ENCODE data around the gene CHD1.

CHD1 gene

DNA sequence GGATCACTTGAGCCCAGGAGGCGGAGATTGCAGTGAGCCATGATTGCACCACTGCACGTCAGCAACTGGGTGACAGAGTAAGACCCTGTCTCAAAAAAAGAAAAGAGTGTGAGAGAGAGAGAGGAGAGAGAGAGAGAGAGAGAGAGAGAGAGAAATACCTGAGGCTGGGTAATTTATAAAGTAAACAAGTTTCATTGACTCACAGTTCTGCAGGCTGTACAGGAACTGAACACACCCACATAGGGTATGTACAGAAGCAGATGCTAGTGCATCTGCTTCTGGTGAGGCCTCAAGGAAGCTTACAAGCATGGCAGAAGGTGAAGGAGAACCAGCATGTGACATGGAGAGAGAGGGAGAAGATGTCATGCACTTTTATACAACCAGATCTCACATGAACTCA is 46.4 kb upstream of the CHD1 start:
- no peaks in the 10 kb centered on the region for H3K27me3 ChIP-seq (ENCODE audit: control insufficient read depth in 3 of 3, insufficient read depth in 3 of 3, low read depth in 1 of 3, low read length in 3 of 3)
- H3K4me3 ChIP-seq (ENCODE audit: low read length in 2 of 2): no peak overlapping the region
- no peaks in the 10 kb centered on the region for H3K9me3 ChIP-seq (replicated peaks in 1 of 2; ENCODE audit: control insufficient read depth in 2 of 2, insufficient read depth in 1 of 2, low read depth in 1 of 2, low read length in 2 of 2)
- H3K9ac ChIP-seq (ENCODE audit: low read depth, low read length, poor library complexity): no peak overlapping the region
- no peak for DNase-seq (ENCODE audit: low spot score)
- H3K79me1 ChIP-seq (ENCODE audit: low read depth, low read length): no peaks in the 10 kb centered on the region
- H2BK15ac ChIP-seq (ENCODE audit: low read length): no peak overlapping the region
- H4K8ac ChIP-seq (ENCODE audit: low read depth, low read length): no peak overlapping the region
- H2BK120ac ChIP-seq (ENCODE audit: low read depth, low read length): no peak overlapping the region
- H3K36me3 ChIP-seq (replicated peaks in 1 of 2; ENCODE audit: control insufficient read depth in 2 of 2, insufficient read depth in 2 of 2, low read length in 2 of 2): no peaks in the 10 kb centered on the region
- no peak overlapping the region for H3K4me2 ChIP-seq (ENCODE audit: insufficient read depth, low read length, poor library complexity, severe bottlenecking)
- no peak overlapping the region for H2BK5ac ChIP-seq (ENCODE audit: low read length)
- H3K27ac ChIP-seq (replicated peaks; ENCODE audit: low read length): no peak overlapping the region
- no peak overlapping the region for H3K23ac ChIP-seq (ENCODE audit: low read depth, low read length, poor library complexity)
- no peak overlapping the region for H2AFZ ChIP-seq (ENCODE audit: low read length)
- WGBS, 2 donors (ENCODE audit: extremely low coverage in 2 of 2, insufficient read length in 2 of 2, insufficient replicate concordance in 1 of 2): no CpG with 5 or more reads among the region's 2 CpGs
- H2BK12ac ChIP-seq (ENCODE audit: low read length): no peak overlapping the region
- H3K18ac ChIP-seq (ENCODE audit: low read length): no peak overlapping the region
- H4K91ac ChIP-seq (ENCODE audit: low read depth, low read length, poor library complexity): no peak overlapping the region
- H3K4me1 ChIP-seq (ENCODE audit: control insufficient read depth in 2 of 2, insufficient read depth in 1 of 2, low read depth in 1 of 2, low read length in 2 of 2): no peaks in the 10 kb centered on the region
- H3K14ac ChIP-seq (ENCODE audit: low read length): no peak overlapping the region
- no peak overlapping the region for H2AK5ac ChIP-seq (ENCODE audit: low read depth, low read length)
- H3K4ac ChIP-seq (ENCODE audit: low read length): no peak overlapping the region

DNA sequence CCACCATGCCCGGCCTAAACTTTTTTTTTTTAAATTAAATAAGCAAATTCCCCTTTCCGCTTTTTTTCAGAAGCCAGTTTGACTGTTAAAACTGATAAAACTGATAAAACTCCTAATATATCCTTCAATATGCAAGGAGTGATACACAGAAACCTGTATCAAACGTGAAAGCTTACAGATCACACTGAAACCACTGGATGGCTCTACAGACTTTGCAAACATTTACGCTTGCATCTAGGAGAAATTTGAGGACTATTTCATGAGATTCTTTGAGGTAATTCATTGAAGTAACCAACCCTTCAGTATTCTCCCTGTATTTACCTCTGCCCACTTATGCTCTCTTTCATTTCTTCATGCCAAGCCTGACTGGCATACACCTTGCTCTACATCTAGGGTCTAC is 40.6 kb upstream of the CHD1 start:
- Histone ChIP-seq H4K91ac (ENCODE audit: low read depth, low read length, poor library complexity) (no peak overlapping the region), H3K4ac (ENCODE audit: low read length) (no peak overlapping the region), H2AK5ac (ENCODE audit: low read depth, low read length) (no peak overlapping the region), H3K79me1 (ENCODE audit: low read depth, low read length) (no peaks in the 10 kb centered on the region), H3K18ac (ENCODE audit: low read length) (no peak overlapping the region), H3K9ac (ENCODE audit: low read depth, low read length, poor library complexity) (no peak overlapping the region), H3K4me1 (ENCODE audit: control insufficient read depth in 2 of 2, insufficient read depth in 1 of 2, low read depth in 1 of 2, low read length in 2 of 2) (no peaks in the 10 kb centered on the region), H3K4me2 (ENCODE audit: insufficient read depth, low read length, poor library complexity, severe bottlenecking) (no peak overlapping the region), H2BK12ac (ENCODE audit: low read length) (no peak overlapping the region), H3K36me3 (replicated peaks in 1 of 2; ENCODE audit: control insufficient read depth in 2 of 2, insufficient read depth in 2 of 2, low read length in 2 of 2) (no peaks in the 10 kb centered on the region), H3K27ac (replicated peaks; ENCODE audit: low read length) (no peak overlapping the region), H2BK15ac (ENCODE audit: low read length) (no peak overlapping the region), H2AFZ (ENCODE audit: low read length) (no peak overlapping the region), H3K4me3 (ENCODE audit: low read length in 2 of 2) (no peak overlapping the region), H2BK120ac (ENCODE audit: low read depth, low read length) (no peak overlapping the region), H2BK5ac (ENCODE audit: low read length) (no peak overlapping the region), H3K9me3 (replicated peaks in 1 of 2; ENCODE audit: control insufficient read depth in 2 of 2, insufficient read depth in 1 of 2, low read depth in 1 of 2, low read length in 2 of 2) (peaks cover 0 to 17% of the 10 kb centered on the region in 2 donors), H4K8ac (ENCODE audit: low read depth, low read length) (no peak overlapping the region), H3K14ac (ENCODE audit: low read length) (no peak overlapping the region), H3K27me3 (ENCODE audit: control insufficient read depth in 3 of 3, insufficient read depth in 3 of 3, low read depth in 1 of 3, low read length in 3 of 3) (no peaks in the 10 kb centered on the region), H3K23ac (ENCODE audit: low read depth, low read length, poor library complexity) (no peak overlapping the region)
- WGBS, 2 donors (ENCODE audit: extremely low coverage in 2 of 2, insufficient read length in 2 of 2, insufficient replicate concordance in 1 of 2): no CpG with 5 or more reads among the region's 4 CpGs
- DNase-seq (ENCODE audit: low spot score): no peak

DNA sequence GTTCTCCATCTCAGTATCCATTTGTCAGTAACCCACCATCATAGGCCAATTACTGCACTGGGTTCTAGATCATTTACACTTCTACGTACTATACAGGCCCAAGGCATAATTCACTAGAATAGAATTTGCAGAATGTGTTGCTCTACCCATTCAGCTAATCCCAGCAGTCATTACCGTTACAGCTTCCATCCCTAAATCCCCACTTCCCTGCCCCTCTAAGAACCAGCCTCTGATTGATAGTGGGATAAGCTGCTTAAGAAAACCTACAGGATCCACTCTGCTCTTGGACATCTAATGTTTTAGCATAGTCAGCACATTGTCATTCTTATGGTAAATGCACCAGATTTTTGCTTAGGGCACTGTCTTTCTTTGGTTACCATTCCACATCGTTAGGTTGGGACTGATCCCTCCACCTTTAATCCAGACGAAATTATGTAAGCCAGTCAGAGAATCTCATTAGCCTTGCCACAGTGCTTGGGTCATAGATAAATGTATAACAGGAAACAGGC is 39.3 kb upstream of the CHD1 start:
- no peak overlapping the region for H3K4me3 ChIP-seq (ENCODE audit: low read length in 2 of 2)
- H3K79me1 ChIP-seq (ENCODE audit: low read depth, low read length): no peaks in the 10 kb centered on the region
- no peak overlapping the region for H4K8ac ChIP-seq (ENCODE audit: low read depth, low read length)
- no peak overlapping the region for H2BK15ac ChIP-seq (ENCODE audit: low read length)
- no peak overlapping the region for H3K18ac ChIP-seq (ENCODE audit: low read length)
- no peak overlapping the region for H3K4me2 ChIP-seq (ENCODE audit: insufficient read depth, low read length, poor library complexity, severe bottlenecking)
- peaks cover 0 to 17% of the 10 kb centered on the region in 2 donors for H3K9me3 ChIP-seq (replicated peaks in 1 of 2; ENCODE audit: control insufficient read depth in 2 of 2, insufficient read depth in 1 of 2, low read depth in 1 of 2, low read length in 2 of 2)
- no peak overlapping the region for H2BK120ac ChIP-seq (ENCODE audit: low read depth, low read length)
- H2BK12ac ChIP-seq (ENCODE audit: low read length): no peak overlapping the region
- no peak for DNase-seq (ENCODE audit: low spot score)
- H3K4ac ChIP-seq (ENCODE audit: low read length): no peak overlapping the region
- no peak overlapping the region for H3K14ac ChIP-seq (ENCODE audit: low read length)
- no peaks in the 10 kb centered on the region for H3K27me3 ChIP-seq (ENCODE audit: control insufficient read depth in 3 of 3, insufficient read depth in 3 of 3, low read depth in 1 of 3, low read length in 3 of 3)
- WGBS, 2 donors (ENCODE audit: extremely low coverage in 2 of 2, insufficient read length in 2 of 2, insufficient replicate concordance in 1 of 2): no CpG with 5 or more reads among the region's 4 CpGs
- H2AFZ ChIP-seq (ENCODE audit: low read length): no peak overlapping the region
- no peak overlapping the region for H2AK5ac ChIP-seq (ENCODE audit: low read depth, low read length)
- H3K36me3 ChIP-seq (replicated peaks in 1 of 2; ENCODE audit: control insufficient read depth in 2 of 2, insufficient read depth in 2 of 2, low read length in 2 of 2): no peaks in the 10 kb centered on the region
- H4K91ac ChIP-seq (ENCODE audit: low read depth, low read length, poor library complexity): no peak overlapping the region
- no peak overlapping the region for H3K9ac ChIP-seq (ENCODE audit: low read depth, low read length, poor library complexity)
- H3K4me1 ChIP-seq (ENCODE audit: control insufficient read depth in 2 of 2, insufficient read depth in 1 of 2, low read depth in 1 of 2, low read length in 2 of 2): peaks cover 0 to 4% of the 10 kb centered on the region in 2 donors
- H3K23ac ChIP-seq (ENCODE audit: low read depth, low read length, poor library complexity): no peak overlapping the region
- no peak overlapping the region for H2BK5ac ChIP-seq (ENCODE audit: low read length)
- H3K27ac ChIP-seq (replicated peaks; ENCODE audit: low read length): no peak overlapping the region

DNA sequence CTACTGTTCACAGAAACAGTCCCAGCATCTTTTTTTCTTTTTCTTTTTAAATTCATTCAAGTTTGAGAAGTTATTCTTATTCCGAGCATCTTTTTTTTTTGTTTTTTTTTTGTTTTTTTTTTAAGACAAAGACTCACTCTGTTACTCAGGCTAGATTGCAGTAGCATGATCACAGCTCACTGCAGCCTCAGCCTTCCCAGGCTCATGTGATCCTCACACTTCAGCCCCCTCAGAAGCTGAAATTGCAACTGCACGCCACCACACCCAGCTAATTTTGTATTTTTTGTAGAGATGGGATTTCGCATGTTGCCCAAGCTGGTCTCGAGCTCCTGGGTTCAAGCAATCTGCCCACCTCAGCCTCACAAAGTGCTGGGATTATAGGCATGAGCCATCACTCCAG is 36.4 kb upstream of the CHD1 start:
- H3K27ac ChIP-seq (replicated peaks; ENCODE audit: low read length): no peak overlapping the region
- H2BK120ac ChIP-seq (ENCODE audit: low read depth, low read length): no peak overlapping the region
- no peak overlapping the region for H2AFZ ChIP-seq (ENCODE audit: low read length)

More for the DNA sequence above, 36.4 kb upstream of the CHD1 start:
- Histone ChIP-seq H3K18ac (ENCODE audit: low read length) (no peak overlapping the region), H3K4me3 (ENCODE audit: low read length in 2 of 2) (no peak overlapping the region), H3K4me1 (ENCODE audit: control insufficient read depth in 2 of 2, insufficient read depth in 1 of 2, low read depth in 1 of 2, low read length in 2 of 2) (peaks cover 0 to 15% of the 10 kb centered on the region in 2 donors), H4K8ac (ENCODE audit: low read depth, low read length) (no peak overlapping the region), H2BK15ac (ENCODE audit: low read length) (no peak overlapping the region), H3K14ac (ENCODE audit: low read length) (no peak overlapping the region), H2BK5ac (ENCODE audit: low read length) (no peak overlapping the region), H3K36me3 (replicated peaks in 1 of 2; ENCODE audit: control insufficient read depth in 2 of 2, insufficient read depth in 2 of 2, low read length in 2 of 2) (no peaks in the 10 kb centered on the region), H3K4me2 (ENCODE audit: insufficient read depth, low read length, poor library complexity, severe bottlenecking) (no peak overlapping the region), H4K91ac (ENCODE audit: low read depth, low read length, poor library complexity) (no peak overlapping the region), H3K27me3 (ENCODE audit: control insufficient read depth in 3 of 3, insufficient read depth in 3 of 3, low read depth in 1 of 3, low read length in 3 of 3) (no peaks in the 10 kb centered on the region), H2BK12ac (ENCODE audit: low read length) (no peak overlapping the region), H3K9me3 (replicated peaks in 1 of 2; ENCODE audit: control insufficient read depth in 2 of 2, insufficient read depth in 1 of 2, low read depth in 1 of 2, low read length in 2 of 2) (peaks cover 0 to 17% of the 10 kb centered on the region in 2 donors), H3K23ac (ENCODE audit: low read depth, low read length, poor library complexity) (no peak overlapping the region), H2AK5ac (ENCODE audit: low read depth, low read length) (no peak overlapping the region), H3K79me1 (ENCODE audit: low read depth, low read length) (no peaks in the 10 kb centered on the region), H3K4ac (ENCODE audit: low read length) (no peak overlapping the region), H3K9ac (ENCODE audit: low read depth, low read length, poor library complexity) (no peak overlapping the region)
- no peak for DNase-seq (ENCODE audit: low spot score)
- no CpG with 5 or more reads among the region's 4 CpGs for WGBS, 2 donors (ENCODE audit: extremely low coverage in 2 of 2, insufficient read length in 2 of 2, insufficient replicate concordance in 1 of 2)
